WTC11 (cell line): Measurements from ENCODE around the gene KCMF1. TPM values are rescaled to one million over a fixed set of nuclear protein-coding genes. Genes with fewer than 3 reads are reported as not detected.

Experiments used
- ATAC-seq: fragments of 200-7000 bp; cut with Tn5 transposase; 2 replicates; pipeline ENCODE4 v1.10.0; 2021; ENCODE audit warnings: mild to moderate bottlenecking, moderate library complexity
- CTCF ChIA-PET: fragments of 300-600 bp; sonication (Branson Sonifier 250); formaldehyde crosslinking; loops from one replicate; lab custom pipeline; 2021; ENCODE audit warnings: antibody characterized with exemption; lab: Charles Lee
- POLR2A ChIA-PET: fragments of 350-600 bp; sonication (Branson Sonifier 250); formaldehyde crosslinking; loops from one replicate; lab custom pipeline; 2021; ENCODE audit warnings: antibody characterized with exemption; lab: Charles Lee
- DNase-seq: peaks from one replicate; pipeline ENCODE4 v3.0.0; 2021; ENCODE audit warnings: low spot score
- H3K27ac Mint-ChIP-seq: 2 replicates; pipeline ENCODE4 v1.8.0; 2021; ENCODE audit warnings: mixed read lengths
- H3K27me3 Mint-ChIP-seq: 2 replicates; pipeline ENCODE4 v1.8.0; 2021; ENCODE audit warnings: low read depth, mild to moderate bottlenecking, moderate library complexity, mixed read lengths
- H3K36me3 Mint-ChIP-seq: 2 replicates; pipeline ENCODE4 v1.8.0; 2021; ENCODE audit warnings: mixed read lengths
- H3K4me1 Mint-ChIP-seq: 2 replicates; pipeline ENCODE4 v1.8.0; 2022; ENCODE audit warnings: mixed read lengths
- H3K4me3 Mint-ChIP-seq: 2 replicates; pipeline ENCODE4 v1.8.0; 2021; ENCODE audit warnings: mild to moderate bottlenecking, moderate library complexity, mixed read lengths
- H3K9me3 Mint-ChIP-seq: 2 replicates; pipeline ENCODE4 v1.8.0; 2021; ENCODE audit warnings: mixed read lengths
- CREM ChIP-seq: sonication (generic); formaldehyde crosslinking; IDR thresholded peaks from 2 replicates; pipeline ENCODE4 v1.8.1; 2022; ENCODE audit warnings: mild to moderate bottlenecking, missing genetic modification reagents, moderate library complexity
- FOXP1 ChIP-seq: sonication (generic); formaldehyde crosslinking; IDR thresholded peaks from 2 replicates; pipeline ENCODE4 v1.8.0; 2022; ENCODE audit warnings: missing genetic modification reagents, mild to moderate bottlenecking, moderate library complexity, borderline replicate concordance
- JUN ChIP-seq: sonication (generic); formaldehyde crosslinking; IDR thresholded peaks from 2 replicates; pipeline ENCODE4 v1.8.0; 2023; ENCODE audit warnings: mild to moderate bottlenecking, missing genetic modification reagents
- MYBL2 ChIP-seq: sonication (generic); formaldehyde crosslinking; IDR thresholded peaks from 2 replicates; pipeline ENCODE4 v1.8.1; 2023; ENCODE audit warnings: mild to moderate bottlenecking, moderate library complexity, missing genetic modification reagents
- NFATC4 ChIP-seq: fragments of 250-450 bp; sonication (Bioruptor Pico); IDR thresholded peaks from 2 replicates; pipeline ENCODE4 v1.9.0; 2021; ENCODE audit warnings: mild to moderate bottlenecking
- NFYB ChIP-seq: sonication (generic); formaldehyde crosslinking; conservative IDR thresholded peaks from 2 replicates; pipeline ENCODE4 v1.8.0; 2022; ENCODE audit warnings: low read depth, missing genetic modification reagents
- OVOL2 ChIP-seq: fragments of 250-450 bp; sonication (Bioruptor Pico); IDR thresholded peaks from 2 replicates; pipeline ENCODE4 v1.9.0; 2021; ENCODE audit warnings: mild to moderate bottlenecking, borderline replicate concordance
- SMAD3 ChIP-seq: sonication (generic); formaldehyde crosslinking; IDR thresholded peaks from 2 replicates; pipeline ENCODE4 v1.8.0; 2022; ENCODE audit warnings: missing genetic modification reagents, mild to moderate bottlenecking, borderline replicate concordance
- TCF7 ChIP-seq: sonication (generic); formaldehyde crosslinking; IDR thresholded peaks from 2 replicates; pipeline ENCODE4 v1.8.0; 2022; ENCODE audit warnings: mild to moderate bottlenecking, low read depth, missing genetic modification reagents, moderate library complexity
- ZNF416 ChIP-seq: fragments of 250-450 bp; sonication (Bioruptor Pico); IDR thresholded peaks from 2 replicates; pipeline ENCODE4 v1.9.0; 2021; ENCODE audit warnings: mild to moderate bottlenecking, inconsistent platforms
- ZNF423 ChIP-seq: fragments of 250-450 bp; sonication (Bioruptor Pico); IDR thresholded peaks from 2 replicates; pipeline ENCODE4 v2.1.2; 2022; ENCODE audit warnings: mild to moderate bottlenecking, moderate library complexity
- total RNA-seq: library from RNA; stranded (reverse); gene quantifications from 3 replicates; pipeline ENCODE4 v1.2.3, GENCODE V29; 2021
- TF ChIP-seq, protein P1 (sequence below): fragments of 250-450 bp; sonication (Bioruptor Pico); IDR thresholded peaks from 2 replicates; pipeline ENCODE4 v1.9.0; 2021; ENCODE audit warnings: mild to moderate bottlenecking, borderline replicate concordance
- TF ChIP-seq, protein P2 (sequence below): fragments of 250-450 bp; sonication (Bioruptor Pico); IDR thresholded peaks from 2 replicates; pipeline ENCODE4 v2.1.2; 2022; ENCODE audit warnings: mild to moderate bottlenecking, moderate library complexity
- TF ChIP-seq, protein P3 (sequence below): sonication (generic); formaldehyde crosslinking; IDR thresholded peaks from 2 replicates; pipeline ENCODE4 v1.8.1; 2022; ENCODE audit warnings: mild to moderate bottlenecking, moderate library complexity, missing genetic modification reagents
- TF ChIP-seq, protein P4 (sequence below): sonication (generic); formaldehyde crosslinking; conservative IDR thresholded peaks from 2 replicates; pipeline ENCODE4 v1.8.1; 2022; ENCODE audit warnings: mild to moderate bottlenecking, missing genetic modification reagents
- TF ChIP-seq, protein P5 (sequence below): sonication (generic); formaldehyde crosslinking; IDR thresholded peaks from 2 replicates; pipeline ENCODE4 v1.8.1; 2022; ENCODE audit warnings: mild to moderate bottlenecking, missing genetic modification reagents, moderate library complexity, borderline replicate concordance

Gene KCMF1
- total RNA-seq, 1 experiment from 2014 or later: 117 TPM

DNA sequence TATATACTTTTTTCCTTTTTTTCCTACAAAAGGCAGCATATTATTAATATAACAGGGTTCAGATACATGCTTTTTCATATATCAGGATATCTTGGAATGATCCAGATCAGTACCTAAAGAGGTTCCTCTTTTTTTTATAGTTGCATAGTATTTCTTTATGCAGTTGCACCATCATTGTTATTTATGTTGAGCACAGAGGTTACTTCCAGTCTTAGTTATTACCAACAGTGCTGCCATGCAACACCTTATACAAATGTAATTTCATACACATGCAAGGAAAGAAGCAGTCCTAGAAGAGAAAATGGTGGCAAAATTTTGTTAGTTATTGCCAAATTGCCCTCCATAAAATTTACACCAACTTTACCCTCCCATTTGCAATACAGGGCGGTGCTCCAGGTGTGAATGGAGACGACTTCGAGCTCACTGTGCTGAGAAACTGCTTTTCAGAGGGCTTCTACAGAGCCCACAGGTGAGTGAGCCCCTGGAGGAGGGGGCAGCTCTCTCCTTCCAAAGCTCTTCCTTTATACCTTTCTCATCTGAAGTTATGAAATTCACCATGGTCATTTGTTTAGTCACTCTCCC lies 30.0 kb upstream of the KCMF1 start:
- Mint-ChIP-seq H3K36me3 (no peaks in the 10 kb centered on the region), H3K4me1 (peaks cover 26% of the 10 kb centered on the region), H3K4me3 (no peak overlapping the region), H3K27ac (no peak overlapping the region; the same call in 1 of the 2 replicates), H3K27me3 (no peaks in the 10 kb centered on the region; the same call in 1 of the 2 replicates)
- POLR2A ChIA-PET: interaction anchor here (0.8 kb wide), 1 partner anchor 35 kb away, joined by 3 read pairs; no protein-coding TSS in a partner anchor
- no peak for DNase-seq
- CTCF ChIA-PET: interaction anchor here (1.0 to 4.9 kb wide), 4 partner anchors 15 to 200 kb away, joined by 3 to 39 read pairs (median 7); no protein-coding TSS in a partner anchor
- TF ChIP-seq NFATC4 (no peak), ZNF423 (CRISPR knock-in tag) (no peak), TCF7 (CRISPR knock-in tag) (no peak), CREM (CRISPR knock-in tag) (no peak)
- TF ChIP-seq, protein P1, sequence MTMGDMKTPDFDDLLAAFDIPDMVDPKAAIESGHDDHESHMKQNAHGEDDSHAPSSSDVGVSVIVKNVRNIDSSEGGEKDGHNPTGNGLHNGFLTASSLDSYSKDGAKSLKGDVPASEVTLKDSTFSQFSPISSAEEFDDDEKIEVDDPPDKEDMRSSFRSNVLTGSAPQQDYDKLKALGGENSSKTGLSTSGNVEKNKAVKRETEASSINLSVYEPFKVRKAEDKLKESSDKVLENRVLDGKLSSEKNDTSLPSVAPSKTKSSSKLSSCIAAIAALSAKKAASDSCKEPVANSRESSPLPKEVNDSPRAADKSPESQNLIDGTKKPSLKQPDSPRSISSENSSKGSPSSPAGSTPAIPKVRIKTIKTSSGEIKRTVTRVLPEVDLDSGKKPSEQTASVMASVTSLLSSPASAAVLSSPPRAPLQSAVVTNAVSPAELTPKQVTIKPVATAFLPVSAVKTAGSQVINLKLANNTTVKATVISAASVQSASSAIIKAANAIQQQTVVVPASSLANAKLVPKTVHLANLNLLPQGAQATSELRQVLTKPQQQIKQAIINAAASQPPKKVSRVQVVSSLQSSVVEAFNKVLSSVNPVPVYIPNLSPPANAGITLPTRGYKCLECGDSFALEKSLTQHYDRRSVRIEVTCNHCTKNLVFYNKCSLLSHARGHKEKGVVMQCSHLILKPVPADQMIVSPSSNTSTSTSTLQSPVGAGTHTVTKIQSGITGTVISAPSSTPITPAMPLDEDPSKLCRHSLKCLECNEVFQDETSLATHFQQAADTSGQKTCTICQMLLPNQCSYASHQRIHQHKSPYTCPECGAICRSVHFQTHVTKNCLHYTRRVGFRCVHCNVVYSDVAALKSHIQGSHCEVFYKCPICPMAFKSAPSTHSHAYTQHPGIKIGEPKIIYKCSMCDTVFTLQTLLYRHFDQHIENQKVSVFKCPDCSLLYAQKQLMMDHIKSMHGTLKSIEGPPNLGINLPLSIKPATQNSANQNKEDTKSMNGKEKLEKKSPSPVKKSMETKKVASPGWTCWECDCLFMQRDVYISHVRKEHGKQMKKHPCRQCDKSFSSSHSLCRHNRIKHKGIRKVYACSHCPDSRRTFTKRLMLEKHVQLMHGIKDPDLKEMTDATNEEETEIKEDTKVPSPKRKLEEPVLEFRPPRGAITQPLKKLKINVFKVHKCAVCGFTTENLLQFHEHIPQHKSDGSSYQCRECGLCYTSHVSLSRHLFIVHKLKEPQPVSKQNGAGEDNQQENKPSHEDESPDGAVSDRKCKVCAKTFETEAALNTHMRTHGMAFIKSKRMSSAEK (CRISPR knock-in tag): no peak
- TF ChIP-seq, all 79 proteins: peak for 0
- no peaks in the 10 kb centered on the region for H3K9me3 Mint-ChIP-seq
- peak; percentile 13; the same call in 1 of the 2 replicates for ATAC-seq

DNA sequence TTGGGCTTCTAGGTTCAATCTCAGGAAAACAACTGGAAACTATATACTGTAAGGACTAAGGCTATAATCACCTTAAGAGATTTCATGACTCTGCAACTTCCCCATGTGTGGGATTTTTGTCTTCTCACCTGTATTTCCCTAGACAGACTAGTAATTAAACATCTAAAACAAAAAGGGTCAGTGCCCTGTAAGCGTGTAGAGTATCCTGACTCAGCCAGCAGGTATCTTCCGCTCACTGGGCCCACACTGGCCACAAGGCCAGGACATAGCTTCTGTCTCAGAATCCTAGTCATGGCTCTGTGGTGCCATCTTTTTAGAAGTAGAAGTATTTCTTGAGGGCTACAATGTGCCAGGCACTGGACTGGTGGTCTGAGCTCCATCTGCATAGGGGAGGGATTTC lies 28.8 kb upstream of the KCMF1 start:
- Mint-ChIP-seq H3K9me3 (no peaks in the 10 kb centered on the region), H3K27me3 (no peaks in the 10 kb centered on the region; the same call in 1 of the 2 replicates), H3K4me3 (no peak overlapping the region), H3K4me1 (peaks cover 35% of the 10 kb centered on the region), H3K36me3 (no peaks in the 10 kb centered on the region), H3K27ac (no peak overlapping the region)
- DNase-seq (no peak), ATAC-seq (no peak)
- TF ChIP-seq ZNF416 (CRISPR knock-in tag) (no peak), NFYB (no peak), TCF7 (CRISPR knock-in tag) (no peak), SMAD3 (CRISPR knock-in tag) (no peak), MYBL2 (CRISPR knock-in tag) (no peak), OVOL2 (CRISPR knock-in tag) (no peak), FOXP1 (CRISPR knock-in tag) (no peak), JUN (CRISPR knock-in tag) (no peak)
- TF ChIP-seq, protein P2, sequence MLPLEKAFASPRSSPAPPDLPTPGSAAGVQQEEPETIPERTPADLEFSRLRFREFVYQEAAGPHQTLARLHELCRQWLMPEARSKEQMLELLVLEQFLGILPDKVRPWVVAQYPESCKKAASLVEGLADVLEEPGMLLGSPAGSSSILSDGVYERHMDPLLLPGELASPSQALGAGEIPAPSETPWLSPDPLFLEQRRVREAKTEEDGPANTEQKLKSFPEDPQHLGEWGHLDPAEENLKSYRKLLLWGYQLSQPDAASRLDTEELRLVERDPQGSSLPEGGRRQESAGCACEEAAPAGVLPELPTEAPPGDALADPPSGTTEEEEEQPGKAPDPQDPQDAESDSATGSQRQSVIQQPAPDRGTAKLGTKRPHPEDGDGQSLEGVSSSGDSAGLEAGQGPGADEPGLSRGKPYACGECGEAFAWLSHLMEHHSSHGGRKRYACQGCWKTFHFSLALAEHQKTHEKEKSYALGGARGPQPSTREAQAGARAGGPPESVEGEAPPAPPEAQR (CRISPR knock-in tag): no peak
- TF ChIP-seq, protein P3, sequence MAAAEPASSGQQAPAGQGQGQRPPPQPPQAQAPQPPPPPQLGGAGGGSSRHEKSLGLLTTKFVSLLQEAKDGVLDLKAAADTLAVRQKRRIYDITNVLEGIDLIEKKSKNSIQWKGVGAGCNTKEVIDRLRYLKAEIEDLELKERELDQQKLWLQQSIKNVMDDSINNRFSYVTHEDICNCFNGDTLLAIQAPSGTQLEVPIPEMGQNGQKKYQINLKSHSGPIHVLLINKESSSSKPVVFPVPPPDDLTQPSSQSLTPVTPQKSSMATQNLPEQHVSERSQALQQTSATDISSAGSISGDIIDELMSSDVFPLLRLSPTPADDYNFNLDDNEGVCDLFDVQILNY (CRISPR knock-in tag): no peak
- TF ChIP-seq, protein P4, sequence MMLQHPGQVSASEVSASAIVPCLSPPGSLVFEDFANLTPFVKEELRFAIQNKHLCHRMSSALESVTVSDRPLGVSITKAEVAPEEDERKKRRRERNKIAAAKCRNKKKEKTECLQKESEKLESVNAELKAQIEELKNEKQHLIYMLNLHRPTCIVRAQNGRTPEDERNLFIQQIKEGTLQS (CRISPR knock-in tag): no peak
- TF ChIP-seq, protein P1 (CRISPR knock-in tag): no peak
- TF ChIP-seq, protein P5, sequence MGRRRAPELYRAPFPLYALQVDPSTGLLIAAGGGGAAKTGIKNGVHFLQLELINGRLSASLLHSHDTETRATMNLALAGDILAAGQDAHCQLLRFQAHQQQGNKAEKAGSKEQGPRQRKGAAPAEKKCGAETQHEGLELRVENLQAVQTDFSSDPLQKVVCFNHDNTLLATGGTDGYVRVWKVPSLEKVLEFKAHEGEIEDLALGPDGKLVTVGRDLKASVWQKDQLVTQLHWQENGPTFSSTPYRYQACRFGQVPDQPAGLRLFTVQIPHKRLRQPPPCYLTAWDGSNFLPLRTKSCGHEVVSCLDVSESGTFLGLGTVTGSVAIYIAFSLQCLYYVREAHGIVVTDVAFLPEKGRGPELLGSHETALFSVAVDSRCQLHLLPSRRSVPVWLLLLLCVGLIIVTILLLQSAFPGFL: no peak
- ChIA-PET CTCF (interaction anchor here (1.4 kb wide), 1 partner anchor 70 kb away, joined by 4 read pairs; no protein-coding TSS in a partner anchor), POLR2A (no interaction called here)
